Activated CD8-positive, alpha-beta memory T cell treated with anti-CD3 and anti-CD28 coated beads, Interleukin-2, amount 50 U/mL, for 1 hour (primary cell): Measurements from ENCODE around the gene DGKB.

ENCODE experiments used
- DNase-seq: peaks from one replicate; pipeline ENCODE4 v3.0.0-alpha.2; 2020; ENCODE audit errors: extremely low read depth

DGKB gene

GRCh38 chr7:14688208-14688607, 214.3 kb downstream of the DGKB start:
- no peak for DNase-seq

- DNase-seq: no peak
These were observed 214.8 kb downstream of the DGKB start for GRCh38 chr7:14687777-14688176.

- no peak for DNase-seq
These were observed 215.3 kb downstream of the DGKB start for GRCh38 chr7:14687241-14687640.

GRCh38 chr7:14685167-14685566, 217.4 kb downstream of the DGKB start:
- no peak for DNase-seq

- no peak for DNase-seq
These were observed 219.6 kb downstream of the DGKB start for GRCh38 chr7:14682910-14683465.

GRCh38 chr7:14676896-14677295, 225.7 kb downstream of the DGKB start:
- DNase-seq: no peak

- DNase-seq: no peak
These were observed 229.3 kb downstream of the DGKB start for GRCh38 chr7:14673202-14673601.

- DNase-seq: no peak
These were observed 235.6 kb downstream of the DGKB start for GRCh38 chr7:14666913-14667312.

GRCh38 chr7:14666304-14666703, 236.2 kb downstream of the DGKB start:
- DNase-seq: no peak

- DNase-seq: no peak
These were observed 262.8 kb downstream of the DGKB start for GRCh38 chr7:14639801-14640200.

GRCh38 chr7:14639329-14639728, 263.2 kb downstream of the DGKB start:
- no peak for DNase-seq

- no peak for DNase-seq
These were observed 264.6 kb downstream of the DGKB start for GRCh38 chr7:14637968-14638367.

- no peak for DNase-seq
These were observed 266.6 kb downstream of the DGKB start for GRCh38 chr7:14635955-14636354.

GRCh38 chr7:14630048-14630447, 272.5 kb downstream of the DGKB start:
- DNase-seq: no peak

- DNase-seq: no peak
These were observed 274.0 kb downstream of the DGKB start for GRCh38 chr7:14628516-14628915.

- DNase-seq: no peak
These were observed 276.5 kb downstream of the DGKB start for GRCh38 chr7:14626076-14626475.

- no peak for DNase-seq
These were observed 280.0 kb downstream of the DGKB start for GRCh38 chr7:14622559-14622958.

GRCh38 chr7:14606101-14606500, 296.4 kb downstream of the DGKB start:
- DNase-seq: no peak

GRCh38 chr7:14604606-14605005, 297.9 kb downstream of the DGKB start:
- no peak for DNase-seq

GRCh38 chr7:14602851-14603250, 299.7 kb downstream of the DGKB start:
- DNase-seq: no peak

- no peak for DNase-seq
These were observed 301.7 kb downstream of the DGKB start for GRCh38 chr7:14600766-14601367.

- no peak for DNase-seq
These were observed 303.6 kb downstream of the DGKB start for GRCh38 chr7:14598978-14599377.

GRCh38 chr7:14596421-14596820, 306.1 kb downstream of the DGKB start:
- DNase-seq: no peak

GRCh38 chr7:14590206-14590605, 312.3 kb downstream of the DGKB start:
- no peak for DNase-seq
